GM19035 (cell line): ENCODE data around the gene SIL1.

Experiments
- ATAC-seq: cut with Tn5 transposase; IDR thresholded peaks from one replicate; pipeline ENCODE4 v1.9.1; 2021; ENCODE audit not compliant: unreplicated experiment

The SIL1 gene

DNA sequence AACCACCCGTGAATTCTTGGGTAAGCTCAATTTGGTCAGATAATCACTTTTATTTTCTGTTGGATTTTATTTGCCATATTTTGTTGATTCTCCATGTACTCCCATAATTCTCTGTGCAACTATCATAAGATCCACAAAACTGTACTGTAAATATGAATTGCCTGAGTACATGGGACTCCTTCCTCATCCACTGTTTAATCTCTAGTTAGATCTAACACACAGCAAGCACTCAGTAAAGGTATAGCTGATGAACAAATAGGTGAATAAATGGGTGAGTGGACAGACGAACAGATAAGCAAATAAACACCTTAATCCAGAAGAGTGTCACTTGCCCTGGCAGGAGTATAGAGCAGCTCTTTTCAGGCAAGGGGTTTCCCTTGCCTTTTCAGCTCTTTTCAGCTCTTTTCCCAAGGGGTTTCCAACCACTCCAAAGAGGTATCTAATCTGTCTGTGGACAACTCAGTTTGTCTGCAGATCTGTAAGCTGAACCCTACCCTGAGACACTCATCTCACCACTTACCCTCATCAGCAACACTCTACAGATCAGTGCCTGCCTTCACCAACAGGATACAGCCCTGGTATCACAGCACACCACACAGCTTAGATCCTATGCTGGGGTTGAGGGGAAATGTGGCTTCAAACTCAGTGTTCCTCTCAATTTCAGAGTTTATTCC is 51.2 kb downstream of the SIL1 start:
- no peak for ATAC-seq

DNA sequence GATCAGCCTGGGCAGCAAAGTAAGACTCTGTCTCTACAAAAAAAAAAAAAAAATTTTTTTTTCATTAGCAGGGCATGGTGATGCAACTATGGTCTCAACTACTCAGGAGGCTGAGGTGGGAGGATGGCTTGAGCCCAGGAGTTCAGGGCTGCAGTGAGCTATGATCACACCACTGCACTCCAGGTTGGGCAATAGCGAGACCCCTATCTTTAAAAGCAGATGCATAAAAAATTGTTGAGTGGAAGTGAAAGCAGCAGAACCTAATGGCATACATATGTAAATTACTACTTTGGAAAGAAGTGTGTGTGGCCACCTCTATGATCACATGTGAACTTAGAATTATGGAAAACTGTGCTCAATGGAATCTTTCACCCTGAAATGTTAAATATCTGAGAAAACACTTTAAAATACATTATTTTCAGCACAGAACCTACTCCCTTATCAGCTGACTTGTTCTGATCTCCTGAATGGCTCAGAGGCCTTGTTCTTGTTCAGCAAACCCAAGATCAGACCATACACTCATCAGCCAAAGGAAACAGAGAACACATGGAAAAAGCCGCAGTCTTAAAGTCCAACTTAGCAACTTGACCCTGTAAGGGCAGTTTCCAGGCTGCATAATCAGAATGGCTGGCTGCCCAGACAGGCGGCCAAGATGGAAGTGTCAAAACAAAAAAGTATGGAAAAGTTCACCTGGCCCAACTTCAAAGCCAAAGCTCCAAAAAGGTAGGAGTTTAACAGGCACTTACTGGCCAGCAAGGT is 56.5 kb downstream of the SIL1 start:
- ATAC-seq, result no peak

DNA sequence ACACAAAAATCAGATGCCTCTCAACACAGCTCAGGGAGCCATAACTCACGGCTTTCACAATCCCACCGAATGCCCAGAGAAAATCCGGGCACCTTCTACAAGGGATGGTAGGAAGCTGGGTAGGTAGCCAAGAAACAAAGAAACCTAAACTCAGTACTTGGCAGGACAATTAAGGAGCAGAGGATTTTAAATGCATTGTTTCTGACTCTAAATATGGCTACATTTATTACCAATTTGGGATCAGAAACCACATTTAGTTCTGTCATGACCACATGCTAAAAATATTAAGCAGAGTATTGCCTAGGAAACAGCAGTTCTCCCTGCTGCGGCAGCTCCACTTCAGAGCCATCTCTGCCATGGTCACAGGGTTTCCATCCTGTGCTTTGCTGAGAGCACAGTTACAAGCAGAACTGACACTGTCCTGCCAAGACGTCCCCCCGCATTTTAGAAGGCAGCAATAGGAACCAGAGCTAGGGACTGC is 57.5 kb downstream of the SIL1 start:
- no peak for ATAC-seq

DNA sequence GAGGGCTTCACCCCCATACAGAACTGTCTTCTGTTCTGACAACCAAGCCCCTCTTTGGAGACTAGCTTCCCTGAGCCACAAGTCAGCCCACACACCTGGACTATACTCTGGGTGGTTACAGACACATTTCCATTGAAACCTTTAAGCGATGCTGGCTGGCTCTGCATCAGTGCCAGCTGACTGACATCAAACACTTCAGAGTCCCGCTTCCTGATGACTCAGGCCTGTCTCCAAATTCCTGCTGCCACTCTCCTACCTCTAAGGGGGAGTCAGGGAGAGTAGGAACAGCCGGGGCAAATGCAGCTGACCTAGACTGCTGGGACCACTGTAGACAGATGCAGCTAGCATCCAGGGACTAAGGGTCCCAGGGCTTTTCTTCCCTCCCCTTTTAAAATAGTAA is 59.4 kb downstream of the SIL1 start:
- ATAC-seq, result no peak

DNA sequence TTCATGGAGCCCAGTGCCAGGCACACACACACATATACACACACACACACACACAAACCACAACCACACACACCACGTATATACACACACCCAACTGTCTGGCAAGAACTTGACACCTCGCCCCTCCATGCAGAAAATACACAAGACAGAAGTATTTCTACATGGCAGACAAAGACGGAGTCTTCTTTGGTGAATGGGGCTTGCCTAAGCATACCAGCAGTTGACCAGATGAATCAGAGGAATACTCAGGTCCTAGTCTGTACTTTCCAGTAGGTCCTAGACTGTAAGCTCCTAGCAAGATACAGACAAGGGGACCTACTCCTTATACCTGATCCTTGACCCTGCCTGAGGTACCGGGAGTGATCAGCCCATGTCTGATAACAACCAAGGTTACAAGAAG is 60.1 kb downstream of the SIL1 start:
- ATAC-seq, result no peak

DNA sequence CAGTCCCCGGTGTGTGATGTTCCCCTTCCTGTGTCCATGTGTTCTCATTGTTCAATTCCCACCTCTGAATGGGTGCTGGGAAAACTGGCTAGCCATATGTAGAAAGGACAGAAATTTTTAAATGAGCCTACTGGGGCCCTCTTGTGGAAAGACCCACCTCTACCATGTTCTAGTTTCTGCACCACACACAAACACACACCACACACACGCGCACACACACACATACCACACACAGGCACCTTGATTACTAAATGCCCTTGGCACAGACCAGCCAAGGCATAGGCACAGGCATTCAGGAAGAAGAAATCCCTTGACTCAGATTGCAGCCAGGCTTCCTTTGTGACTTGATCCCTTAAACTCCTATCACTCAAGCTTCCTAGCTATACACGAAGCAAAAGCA is 60.5 kb downstream of the SIL1 start:
- no peak for ATAC-seq

DNA sequence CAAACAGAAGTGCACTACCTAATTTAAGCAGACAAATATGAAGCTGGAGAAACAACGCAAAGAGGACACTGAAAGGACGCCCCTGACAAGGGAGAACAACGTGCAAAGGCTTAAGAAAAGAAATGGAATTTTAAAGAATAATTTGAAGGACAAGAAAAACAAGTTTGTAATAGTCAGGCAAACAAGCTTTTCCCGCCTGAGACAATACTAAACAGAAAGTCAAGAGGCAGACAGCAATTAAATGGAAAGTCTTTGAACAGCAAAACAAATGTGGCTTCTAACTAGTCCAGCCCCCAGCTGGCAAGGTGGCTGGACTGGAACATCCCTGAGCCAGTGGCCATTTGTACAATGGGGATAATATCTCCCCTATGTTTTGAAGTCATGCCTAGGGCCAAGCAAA is 63.3 kb downstream of the SIL1 start:
- no peak for ATAC-seq

DNA sequence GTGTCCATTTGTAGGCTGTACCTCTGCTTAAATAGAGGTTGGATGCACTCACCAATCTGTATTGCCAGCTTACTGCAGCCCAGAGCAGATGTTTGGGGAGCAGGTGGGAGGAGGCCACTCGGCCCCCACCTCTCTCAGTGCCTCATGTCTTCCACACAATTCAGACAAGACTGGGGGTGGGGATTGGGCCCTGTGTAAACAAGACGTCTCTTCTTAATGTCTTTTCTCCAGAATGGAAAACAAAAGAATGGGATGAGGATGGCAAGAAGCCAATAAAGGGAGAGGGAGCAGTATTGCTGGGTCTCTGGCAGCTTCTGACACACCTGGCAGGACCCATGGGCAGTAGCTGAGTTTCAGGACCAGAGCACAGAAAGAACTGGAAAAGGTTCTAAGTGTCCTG is 64.9 kb downstream of the SIL1 start:
- no peak for ATAC-seq

DNA sequence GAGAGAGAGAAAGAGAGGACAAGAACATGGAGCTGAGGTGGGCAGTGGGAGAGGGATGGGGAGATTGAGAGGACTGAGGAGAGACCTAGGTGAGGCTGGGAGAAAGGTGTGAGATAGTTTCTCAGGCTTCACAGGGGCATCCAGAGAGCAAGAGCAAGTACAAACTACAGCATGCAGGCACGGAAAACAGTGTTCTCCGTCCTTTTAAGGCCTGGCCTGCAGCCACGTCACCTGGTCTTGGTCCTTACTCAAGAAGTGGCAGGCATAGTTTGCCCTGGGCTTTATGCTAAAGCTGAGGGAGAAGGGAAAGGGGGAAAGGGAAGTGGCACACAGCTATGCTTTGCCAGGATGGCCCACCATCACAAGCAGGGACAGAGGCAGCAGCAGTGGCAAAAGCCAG is 65.7 kb downstream of the SIL1 start:
- no peak for ATAC-seq

DNA sequence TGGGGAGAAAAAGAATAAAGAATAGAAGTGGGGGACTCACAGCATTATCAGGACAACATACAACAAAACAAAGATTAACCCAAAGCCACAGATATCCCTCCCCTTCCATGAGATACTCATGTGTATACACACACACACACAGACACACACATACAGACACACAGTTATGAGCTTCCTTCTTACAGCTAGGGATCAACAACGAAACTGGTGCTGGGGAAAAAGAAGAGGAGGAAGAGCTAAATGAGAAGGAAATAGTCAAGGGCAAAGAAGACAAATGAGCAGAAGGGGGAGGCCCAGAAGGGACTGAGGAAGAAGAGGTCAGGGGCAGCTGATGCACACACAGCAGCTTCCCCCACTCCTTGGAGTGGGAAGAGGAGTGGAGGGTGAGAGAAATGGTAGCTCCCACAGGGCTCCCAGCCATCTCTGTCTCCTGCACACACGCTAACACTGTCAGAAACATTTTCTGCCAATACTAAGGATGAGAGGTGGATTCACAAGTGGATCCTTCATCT is 66.2 kb downstream of the SIL1 start:
- ATAC-seq, result no peak

DNA sequence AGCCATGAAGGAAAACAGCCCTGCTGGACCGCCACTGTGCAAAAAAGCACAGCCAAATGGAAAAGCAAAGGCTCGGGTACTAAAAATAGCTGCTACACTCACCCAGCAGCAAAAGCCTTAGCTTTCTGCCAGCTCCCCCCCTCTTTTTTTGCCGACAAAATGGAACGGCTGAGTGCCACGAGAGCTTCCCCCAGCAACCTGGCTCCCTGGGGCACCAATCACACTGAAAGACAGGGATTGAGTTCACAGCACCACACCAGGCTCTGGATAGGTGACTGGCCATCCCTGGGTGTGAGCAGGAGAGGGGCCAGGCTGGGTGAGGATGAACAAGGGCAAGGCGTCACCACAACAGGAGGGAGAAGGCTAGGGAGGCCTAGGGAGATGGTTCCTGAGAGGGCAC is 66.7 kb downstream of the SIL1 start:
- ATAC-seq, result no peak

DNA sequence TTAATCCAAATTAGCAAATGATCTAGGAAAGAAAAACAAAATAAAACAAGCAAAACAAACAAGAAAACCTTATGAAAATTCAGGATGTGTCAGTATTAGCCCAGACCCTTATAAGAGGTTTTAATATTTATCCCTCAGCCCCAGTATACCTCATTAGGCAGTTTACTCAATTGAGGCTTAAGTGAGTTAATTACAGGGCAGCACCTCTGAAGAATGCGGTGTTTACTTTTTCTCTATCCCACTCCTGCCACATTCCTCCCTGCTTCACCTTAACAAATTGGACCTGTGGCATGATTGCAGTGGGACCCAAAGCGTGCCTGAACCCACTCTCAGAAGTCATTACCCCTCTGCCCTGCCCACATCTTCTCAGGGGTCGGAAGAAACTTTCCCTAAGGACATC is 67.1 kb downstream of the SIL1 start:
- ATAC-seq, result no peak

DNA sequence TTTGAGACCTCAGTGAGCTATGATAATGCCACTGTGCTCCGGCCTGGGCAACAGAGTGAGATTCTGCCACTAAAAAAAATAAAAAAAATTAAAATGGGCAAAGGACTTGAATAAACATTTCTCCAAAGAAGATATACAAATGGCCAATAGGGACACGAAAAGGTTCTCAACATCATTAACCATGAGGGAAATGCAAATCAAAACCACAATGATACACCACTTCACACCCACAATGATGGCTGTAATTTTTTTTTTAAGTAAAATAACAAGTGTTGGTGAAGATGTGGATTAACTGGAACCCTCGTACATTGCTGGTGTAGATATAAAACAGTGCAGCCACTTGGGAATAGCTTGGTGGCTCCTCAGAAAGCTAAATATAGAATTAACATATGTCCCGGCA is 68.0 kb downstream of the SIL1 start:
- no peak for ATAC-seq

DNA sequence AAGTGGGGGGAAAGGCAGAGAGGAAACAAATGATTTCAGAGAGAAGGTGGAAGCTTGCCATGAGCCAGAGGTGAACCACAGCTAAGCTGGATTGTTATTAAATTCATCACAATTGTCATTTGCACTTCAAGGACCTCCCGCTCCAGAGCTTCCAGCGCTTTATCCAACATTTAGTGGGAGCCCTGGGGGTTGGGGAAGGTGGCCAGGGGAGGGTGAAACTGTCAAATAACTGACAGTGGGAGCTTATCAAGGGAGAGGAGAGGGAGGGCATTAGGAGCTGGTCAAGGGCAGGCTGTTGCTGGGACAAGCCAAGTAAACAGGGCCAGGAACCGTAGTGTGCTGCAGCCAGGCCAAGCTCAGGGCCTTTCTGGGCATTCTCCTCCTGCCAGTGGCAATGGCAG is 71.5 kb downstream of the SIL1 start:
- no peak for ATAC-seq

DNA sequence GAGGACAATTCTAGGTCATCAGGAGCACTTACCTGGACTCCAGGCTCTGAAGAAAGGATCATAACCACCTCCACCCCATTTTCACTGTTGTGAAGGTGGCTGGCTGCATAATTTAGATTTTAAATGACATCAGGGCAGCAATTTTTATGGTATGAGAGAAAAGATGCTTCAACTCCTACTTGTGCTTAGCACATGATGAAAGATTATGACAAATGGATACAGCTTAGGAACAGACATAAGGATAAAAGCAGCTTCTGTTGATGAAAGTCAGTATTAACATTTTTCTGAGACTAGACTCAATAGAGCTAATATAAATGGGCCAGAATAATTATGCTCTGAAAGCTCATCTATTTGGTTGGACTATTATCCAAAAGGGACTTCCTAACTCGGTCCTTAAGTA is 72.2 kb downstream of the SIL1 start:
- ATAC-seq, result no peak

DNA sequence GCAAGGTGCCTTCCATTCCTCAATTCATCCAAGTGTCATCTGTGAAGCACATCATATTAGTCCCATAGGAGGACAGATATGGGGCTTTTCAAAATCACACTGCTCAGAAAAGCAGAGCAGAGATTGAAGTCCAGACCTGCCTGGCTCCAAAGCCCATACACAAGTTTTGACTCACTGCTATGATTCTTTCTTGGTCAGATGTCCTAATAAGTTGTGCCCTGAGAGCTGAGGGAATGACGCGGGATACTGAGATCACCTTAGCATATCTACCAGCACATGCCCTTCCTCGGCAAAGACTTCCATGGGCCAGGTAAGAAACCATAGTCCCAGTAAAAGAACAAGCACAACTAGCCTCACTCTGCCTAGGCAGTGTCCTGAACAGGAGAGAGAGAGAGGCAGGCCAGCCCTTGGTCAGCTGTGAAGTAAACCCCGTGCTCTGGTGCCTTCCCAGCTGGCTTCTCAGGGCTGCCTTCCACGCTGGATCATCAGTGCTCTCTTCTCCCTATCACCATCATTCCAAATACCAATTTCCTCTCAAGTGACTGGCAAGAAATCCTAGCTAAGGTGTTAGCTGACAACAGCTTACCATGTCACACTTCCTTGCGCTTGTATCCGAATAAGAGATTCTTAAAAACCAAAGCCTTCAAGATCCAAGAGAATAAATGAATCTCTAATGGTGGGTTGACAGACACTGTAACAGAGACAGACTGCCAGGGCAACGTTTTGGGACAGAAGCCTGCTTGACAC is 73.2 kb downstream of the SIL1 start:
- ATAC-seq, result no peak

DNA sequence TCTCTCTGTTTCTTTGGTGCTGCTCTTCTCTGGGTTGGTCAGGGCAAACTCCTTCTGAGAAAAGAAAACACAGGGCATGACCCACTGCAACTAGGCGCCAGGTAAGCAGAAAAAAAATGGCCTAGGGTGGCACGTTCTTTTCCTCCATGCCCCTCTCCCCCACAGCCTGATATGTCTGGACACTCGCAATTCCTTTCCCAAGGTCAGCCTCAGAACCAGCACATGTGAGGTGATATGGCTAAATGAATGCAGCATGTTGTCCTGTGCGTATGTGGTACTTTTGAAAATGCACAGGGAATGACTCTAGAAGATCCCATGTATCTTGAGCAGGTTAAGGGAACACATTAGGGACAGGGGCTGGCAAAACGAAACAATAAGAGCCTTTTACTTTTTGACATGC is 77.0 kb downstream of the SIL1 start:
- ATAC-seq, result no peak

DNA sequence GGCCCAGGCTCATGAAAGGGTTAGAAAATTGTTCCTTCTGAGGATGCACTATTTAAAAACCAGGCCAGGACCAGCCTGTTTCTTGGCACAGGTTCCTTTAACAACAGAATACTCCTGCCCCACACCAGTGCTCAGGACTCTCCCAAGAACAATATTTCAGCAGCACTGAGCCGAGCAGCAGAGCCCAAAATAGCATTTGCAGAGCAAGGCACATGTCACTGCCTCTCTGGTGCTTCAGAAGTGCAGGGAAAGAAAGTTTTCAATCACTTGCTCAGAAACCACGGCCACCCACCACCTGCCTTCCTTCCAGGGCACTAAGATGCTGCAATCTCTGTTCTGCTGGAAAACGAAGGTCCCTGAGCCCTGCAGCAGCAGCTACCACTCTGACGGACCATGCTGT is 77.6 kb downstream of the SIL1 start:
- ATAC-seq, result no peak

DNA sequence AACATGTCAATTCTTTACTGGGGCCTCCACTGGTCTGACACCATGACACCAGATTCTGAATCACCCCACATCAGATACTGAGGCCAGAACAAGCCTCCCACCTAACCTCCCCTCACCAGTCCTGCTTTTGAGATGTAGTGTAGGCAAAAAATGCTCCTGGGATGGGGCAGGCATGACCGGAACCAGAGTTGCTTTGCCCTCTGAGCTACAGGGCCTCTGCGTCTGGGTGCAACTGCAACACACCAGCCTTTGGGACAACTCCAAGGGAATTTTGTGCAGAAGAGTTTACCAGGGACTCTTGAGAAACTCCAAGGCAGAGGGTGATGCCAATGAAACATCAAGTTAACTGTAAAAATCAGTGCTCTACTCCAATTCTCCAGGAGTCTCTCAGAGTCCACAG is 79.4 kb downstream of the SIL1 start:
- ATAC-seq, result no peak

DNA sequence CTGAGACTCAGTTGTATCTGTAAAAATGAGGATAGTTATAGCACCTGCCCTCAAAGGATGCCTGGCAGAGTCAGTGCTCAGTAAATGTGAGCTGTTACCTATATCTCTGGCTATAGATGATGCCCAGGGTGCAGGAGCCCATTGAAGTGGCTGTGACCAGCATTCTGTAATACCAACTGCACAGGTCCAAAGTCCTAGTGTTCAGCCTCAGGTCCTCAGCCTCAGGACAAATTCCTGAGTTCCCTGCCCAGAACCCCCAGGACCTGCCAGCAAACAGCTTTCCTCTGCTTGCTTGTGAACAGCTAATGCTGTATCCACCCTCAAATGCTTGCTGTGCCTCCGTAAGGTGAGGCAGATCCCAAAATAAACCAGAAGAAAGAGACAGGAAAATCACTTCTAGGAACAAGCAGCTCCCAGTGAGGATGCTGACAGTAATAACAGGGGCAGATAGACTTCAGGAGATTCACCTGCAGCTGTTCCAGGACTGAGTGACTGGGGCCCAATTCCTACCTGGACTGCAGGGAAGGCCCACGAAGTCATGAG is 80.8 kb downstream of the SIL1 start:
- ATAC-seq, result no peak

DNA sequence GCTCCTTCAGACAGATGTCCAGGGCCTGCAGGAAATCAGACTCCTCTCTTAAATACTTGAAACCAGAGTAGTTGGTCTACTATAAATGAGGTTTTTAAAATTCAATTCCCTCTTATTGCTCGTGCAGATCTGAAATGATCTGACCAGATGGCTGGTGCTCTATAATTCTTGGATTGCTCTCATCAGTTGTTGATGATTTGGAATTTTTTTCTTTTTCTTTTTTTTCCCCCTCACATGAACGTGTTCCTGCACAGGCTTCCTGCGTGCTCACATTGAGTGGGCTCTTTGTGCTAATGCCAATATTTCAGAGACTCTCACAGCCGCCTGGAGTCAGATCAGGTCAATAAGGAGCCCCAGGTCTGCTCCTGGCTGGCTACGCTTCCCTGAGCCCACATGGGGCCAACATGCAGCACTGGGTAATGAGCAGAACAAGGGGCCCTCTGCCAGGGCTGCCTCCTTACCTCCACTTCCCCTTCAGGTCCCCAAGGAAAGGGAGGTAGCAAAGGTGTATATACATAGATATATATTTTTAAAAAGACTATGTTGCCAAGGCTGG is 82.0 kb downstream of the SIL1 start:
- ATAC-seq, result no peak
